Body of pancreas (tissue), 4 donors: ENCODE data around the gene MOAP1. TPM values are rescaled to one million over a fixed set of nuclear protein-coding genes. Genes with fewer than 3 reads are reported as not detected.

Experiments used
- ATAC-seq: fragments of 150-250 bp; one replicate; pipeline ENCODE4 v1.9.1; 2016
- DNase-seq, 4 donors: peaks; one replicate each; pipeline ENCODE4 v3.0.0-alpha.2; 2019
- H3K27ac ChIP-seq, 4 donors: fragments of 200-600 bp; sonication (generic); 1 replicate in 3 of 4; 2 replicates in 1 of 4; pipeline versions ENCODE4 v1.5.1 to v1.6.1; 2016 to 2019; ENCODE audit warnings: mild to moderate bottlenecking in 1 of 4, mixed read lengths in 1 of 4, moderate library complexity in 1 of 4
- H3K27me3 ChIP-seq, 2 donors: fragments of 200-600 bp; sonication (generic); one replicate each; pipeline ENCODE4 v1.6.0; 2016; ENCODE audit warnings: mild to moderate bottlenecking in 1 of 2
- H3K36me3 ChIP-seq, 2 donors: fragments of 200-600 bp; sonication (generic); replicated peaks in 1 of 2; 2 replicates each; pipeline ENCODE4 v1.5.1; 2016; ENCODE audit warnings: low read depth in 2 of 2; ENCODE audit not compliant: insufficient read depth in 1 of 2
- H3K4me1 ChIP-seq: fragments of 200-600 bp; sonication (generic); one replicate; pipeline ENCODE4 v1.6.0; 2016
- H3K4me3 ChIP-seq, 2 donors: fragments of 200-600 bp; sonication (generic); 1 replicate in 1 of 2; 2 replicates in 1 of 2; pipeline ENCODE4 v1.5.1; 2016 to 2019
- H3K9me3 ChIP-seq, 3 donors: fragments of 200-600 bp; sonication (generic); 1 replicate in 2 of 3; 2 replicates in 1 of 3; pipeline ENCODE4 v1.5.1; 2016
- POLR2A ChIP-seq, 3 donors: fragments of 450-650 bp; IDR thresholded peaks; one replicate each; pipeline ENCODE4 v1.6.1; 2016; ENCODE audit warnings: antibody characterized with exemption in 3 of 3, mild to moderate bottlenecking in 2 of 3
- WGBS, 2 donors: methylation state at CpG; one replicate each; pipeline ENCODE4 v1.1.5; 2017; 5-methylcytosine and 5-hydroxymethylcytosine counted together
- intact Hi-C: fragments of 100-400 bp; cut with DNase I; formaldehyde crosslinking; loops from one replicate; pipeline ENCODE4 v1.15.1; 2023
- total RNA-seq, 2 donors: library from RNA; depleted of rRNA; stranded (reverse); fragments of >200 nt; gene quantifications; one replicate each; pipeline ENCODE4 v1.1.0, GENCODE V29; 2016
- TF ChIP-seq, protein P1 (sequence below), 7 experiments: fragments of 450-650 bp in 4 of 7; fragments of 200-600 bp in 3 of 7; sonication (generic) in 3 of 7; IDR thresholded peaks; one replicate each; pipeline ENCODE4 v1.5.1; 2016 to 2019; ENCODE audit warnings: antibody characterized with exemption in 7 of 7

Gene MOAP1
- total RNA-seq, 2 donors from 2014 or later, result 10.2 to 17.9 TPM

GRCh38 chr14:93156693-93157369 is 27.9 kb downstream of the MOAP1 start:
- intact Hi-C loops, result no loop called here
- no peak for ATAC-seq
- no peak for TF ChIP-seq POLR2A (IDR thresholded peaks at IDR 0.05)
- TF ChIP-seq, protein P1, sequence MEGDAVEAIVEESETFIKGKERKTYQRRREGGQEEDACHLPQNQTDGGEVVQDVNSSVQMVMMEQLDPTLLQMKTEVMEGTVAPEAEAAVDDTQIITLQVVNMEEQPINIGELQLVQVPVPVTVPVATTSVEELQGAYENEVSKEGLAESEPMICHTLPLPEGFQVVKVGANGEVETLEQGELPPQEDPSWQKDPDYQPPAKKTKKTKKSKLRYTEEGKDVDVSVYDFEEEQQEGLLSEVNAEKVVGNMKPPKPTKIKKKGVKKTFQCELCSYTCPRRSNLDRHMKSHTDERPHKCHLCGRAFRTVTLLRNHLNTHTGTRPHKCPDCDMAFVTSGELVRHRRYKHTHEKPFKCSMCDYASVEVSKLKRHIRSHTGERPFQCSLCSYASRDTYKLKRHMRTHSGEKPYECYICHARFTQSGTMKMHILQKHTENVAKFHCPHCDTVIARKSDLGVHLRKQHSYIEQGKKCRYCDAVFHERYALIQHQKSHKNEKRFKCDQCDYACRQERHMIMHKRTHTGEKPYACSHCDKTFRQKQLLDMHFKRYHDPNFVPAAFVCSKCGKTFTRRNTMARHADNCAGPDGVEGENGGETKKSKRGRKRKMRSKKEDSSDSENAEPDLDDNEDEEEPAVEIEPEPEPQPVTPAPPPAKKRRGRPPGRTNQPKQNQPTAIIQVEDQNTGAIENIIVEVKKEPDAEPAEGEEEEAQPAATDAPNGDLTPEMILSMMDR (IDR thresholded peaks at IDR 0.05), result no peak
- H3K4me1 ChIP-seq, result peaks cover 7% of the 10 kb centered on the region
- H3K27me3 ChIP-seq, result no peaks in the 10 kb centered on the region
- no peaks in the 10 kb centered on the region for H3K9me3 ChIP-seq
- no peaks in the 10 kb centered on the region for H3K36me3 ChIP-seq
- no peak overlapping the region for H3K4me3 ChIP-seq
- 78 to 80% methylated on average over 7 to 8 of the region's 8 CpGs for WGBS, 2 donors
- H3K27ac ChIP-seq, result no peak overlapping the region
- DNase-seq, result no peak

- intact Hi-C loops, result no loop called here
- no peaks in the 10 kb centered on the region for H3K27me3 ChIP-seq
- WGBS, 2 donors, result 46 to 49% methylated on average over 2 of the region's 2 CpGs
- ATAC-seq (no peak), DNase-seq (no peak)
- peaks cover 17% of the 10 kb centered on the region for H3K4me1 ChIP-seq
- TF ChIP-seq POLR2A (IDR thresholded peaks at IDR 0.05), result no peak
- TF ChIP-seq, protein P1 (IDR thresholded peaks at IDR 0.05), result no peak
- no peaks in the 10 kb centered on the region for H3K9me3 ChIP-seq
- no peak overlapping the region for H3K4me3 ChIP-seq
- no peaks in the 10 kb centered on the region for H3K36me3 ChIP-seq
- H3K27ac ChIP-seq, result no peak overlapping the region
These were observed 29.0 kb downstream of the MOAP1 start for GRCh38 chr14:93155667-93156066.

DNA sequence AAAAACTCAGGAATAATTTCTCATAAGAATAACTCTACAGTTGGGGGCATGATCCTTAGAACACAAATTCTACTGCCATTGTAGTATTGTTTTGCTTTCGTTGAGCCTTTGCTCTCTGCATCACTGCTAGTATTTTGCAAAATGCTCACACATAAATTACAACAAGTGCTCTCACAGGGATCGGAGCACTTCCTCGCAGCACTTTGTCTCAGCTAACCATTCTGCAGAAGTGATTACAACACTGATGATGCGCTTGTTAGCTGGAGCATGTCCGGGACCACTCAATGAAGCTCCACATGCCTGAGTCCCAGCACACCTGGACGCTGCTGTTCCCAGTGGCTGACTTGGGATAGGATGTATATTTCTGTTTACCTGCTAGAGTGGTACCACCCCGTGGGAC is 31.6 kb downstream of the MOAP1 start:
- Histone ChIP-seq H3K36me3 (no peaks in the 10 kb centered on the region), H3K27me3 (no peaks in the 10 kb centered on the region), H3K4me1 (peaks cover 22% of the 10 kb centered on the region), H3K4me3 (no peak overlapping the region), H3K27ac (no peak overlapping the region), H3K9me3 (no peaks in the 10 kb centered on the region)
- DNase-seq (no peak), ATAC-seq (no peak)
- no peak for TF ChIP-seq POLR2A (IDR thresholded peaks at IDR 0.05)
- TF ChIP-seq, protein P1 (IDR thresholded peaks at IDR 0.05), result no peak
- WGBS, 2 donors, result 79 to 97% methylated on average over 3 to 7 of the region's 7 CpGs
- intact Hi-C loops, result no loop called here

DNA sequence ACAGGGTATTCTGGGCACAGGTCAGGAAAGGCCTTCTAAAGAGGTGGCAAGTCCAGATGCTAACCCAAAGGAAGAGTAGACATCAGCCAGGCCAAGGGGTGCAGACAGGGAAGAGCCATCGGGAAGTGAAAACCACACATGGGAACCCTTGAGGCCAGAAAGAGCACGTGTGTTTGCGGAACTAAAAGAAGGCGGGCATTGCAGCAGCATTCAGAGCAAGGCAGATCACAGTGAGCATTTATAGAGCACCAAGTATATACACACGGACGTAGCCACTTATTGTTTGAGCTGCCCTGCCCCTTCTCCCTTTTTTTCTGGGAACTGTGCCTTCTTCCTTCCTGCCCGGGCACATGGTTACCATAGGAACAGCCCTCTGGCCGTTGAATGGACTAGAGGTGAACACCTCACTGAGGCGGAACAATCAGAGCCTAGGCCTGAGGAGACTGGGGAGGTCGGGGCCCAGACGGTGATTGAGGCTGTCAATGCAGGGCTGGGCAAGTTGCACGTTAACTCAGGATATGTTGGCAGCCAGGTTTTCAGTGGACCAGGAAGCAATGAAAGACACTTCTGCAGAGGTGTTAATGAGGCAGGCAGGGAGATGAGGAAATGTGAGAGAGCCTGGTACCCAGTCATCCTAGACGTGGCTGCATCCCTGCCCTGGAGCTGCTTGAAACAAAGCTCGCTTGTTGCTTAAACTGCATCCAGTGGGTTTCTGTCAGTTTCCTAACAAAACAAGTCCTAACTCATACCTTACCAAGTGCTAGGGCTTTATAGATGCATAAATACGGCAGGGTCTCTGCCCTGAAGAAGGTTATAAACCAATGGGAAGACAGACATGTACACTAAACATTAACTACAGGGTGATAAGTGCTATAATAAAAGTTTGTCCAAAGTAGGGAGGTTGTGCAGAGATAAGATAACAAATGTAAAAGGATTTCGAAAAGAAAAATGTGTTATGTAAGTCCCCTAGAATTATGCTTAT is 34.2 kb downstream of the MOAP1 start:
- TF ChIP-seq, protein P1 (IDR thresholded peaks at IDR 0.05), result no peak
- no peak for TF ChIP-seq POLR2A (IDR thresholded peaks at IDR 0.05)
- Histone ChIP-seq H3K9me3 (no peaks in the 10 kb centered on the region), H3K36me3 (no peaks in the 10 kb centered on the region), H3K4me1 (peaks cover 22% of the 10 kb centered on the region), H3K27me3 (no peaks in the 10 kb centered on the region), H3K4me3 (no peak overlapping the region), H3K27ac (peak overlapping the region; percentile 16 to 75 (median 66))
- DNase-seq (peak; percentile 55 to 78 (median 70)), ATAC-seq (peak; percentile 81)
- intact Hi-C loops, result no loop called here
- WGBS, 2 donors, result 25 to 28% methylated on average over 16 of the region's 16 CpGs
